Uterus (tissue), 4 donors: ENCODE data around the gene CHRM1. TPM values are rescaled to one million over a fixed set of nuclear protein-coding genes. Genes with fewer than 3 reads are reported as not detected.

Experiments
- DNase-seq, 2 donors: peaks; one replicate each; pipeline ENCODE4 v3.0.0-alpha.2; 2019 to 2020
- H3K27ac ChIP-seq, 2 donors: fragments of 200-600 bp; sonication (generic); 1 replicate in 1 of 2; 2 replicates in 1 of 2; pipeline ENCODE4 v1.5.1; 2016 to 2018
- H3K27me3 ChIP-seq, 2 donors: fragments of 200-600 bp; sonication (generic); one replicate each; pipeline ENCODE4 v1.5.1; 2018 to 2019; ENCODE audit warnings: control low read depth in 1 of 2
- H3K36me3 ChIP-seq, 2 donors: fragments of 200-600 bp; sonication (generic); one replicate each; pipeline ENCODE4 v1.5.1; 2019; ENCODE audit warnings: control low read depth in 1 of 2
- H3K4me1 ChIP-seq, 2 donors: fragments of 200-600 bp; sonication (generic); one replicate each; pipeline ENCODE4 v1.5.1; 2018 to 2019; ENCODE audit warnings: control low read depth in 1 of 2
- H3K4me3 ChIP-seq, 2 donors: fragments of 200-600 bp; sonication (generic); 1 replicate in 1 of 2; 2 replicates in 1 of 2; pipeline ENCODE4 v1.5.1; 2018 to 2019; ENCODE audit warnings: mild to moderate bottlenecking in 1 of 2
- H3K9me3 ChIP-seq, 2 donors: fragments of 200-600 bp; sonication (generic); one replicate each; pipeline ENCODE4 v1.5.1; 2019; ENCODE audit warnings: control low read depth in 1 of 2
- POLR2A ChIP-seq, 2 donors: fragments of 450-650 bp; IDR thresholded peaks; one replicate each; pipeline ENCODE4 v1.6.1; 2016; ENCODE audit warnings: antibody characterized with exemption in 2 of 2, mild to moderate bottlenecking in 1 of 2, moderate library complexity in 1 of 2
- intact Hi-C: fragments of 100-400 bp; cut with DNase I; formaldehyde crosslinking; loops from one replicate; pipeline ENCODE4 v1.15.1; 2023; ENCODE audit warnings: low total_unique reads
- total RNA-seq, 4 donors: library from RNA; depleted of rRNA in 3 of 4; stranded (reverse); fragments of >200 nt in 3 of 4; gene quantifications; one replicate each; pipeline versions ENCODE4 v1.1.0 to v1.2.4, GENCODE V29; 2014 to 2023
- TF ChIP-seq, protein P1 (sequence below), 4 experiments: fragments of 200-600 bp in 2 of 4; fragments of 450-650 bp in 2 of 4; sonication (generic) in 2 of 4; IDR thresholded peaks; one replicate each; pipeline ENCODE4 v1.5.1; 2016 to 2019; ENCODE audit warnings: antibody characterized with exemption in 4 of 4, mild to moderate bottlenecking in 2 of 4, moderate library complexity in 1 of 4
- donor health status: DM: yes; HTN: yes; CAD: no.

CHRM1 gene
- total RNA-seq, 4 donors from 2014 or later = 1.3 TPM; not detected in 3

DNA sequence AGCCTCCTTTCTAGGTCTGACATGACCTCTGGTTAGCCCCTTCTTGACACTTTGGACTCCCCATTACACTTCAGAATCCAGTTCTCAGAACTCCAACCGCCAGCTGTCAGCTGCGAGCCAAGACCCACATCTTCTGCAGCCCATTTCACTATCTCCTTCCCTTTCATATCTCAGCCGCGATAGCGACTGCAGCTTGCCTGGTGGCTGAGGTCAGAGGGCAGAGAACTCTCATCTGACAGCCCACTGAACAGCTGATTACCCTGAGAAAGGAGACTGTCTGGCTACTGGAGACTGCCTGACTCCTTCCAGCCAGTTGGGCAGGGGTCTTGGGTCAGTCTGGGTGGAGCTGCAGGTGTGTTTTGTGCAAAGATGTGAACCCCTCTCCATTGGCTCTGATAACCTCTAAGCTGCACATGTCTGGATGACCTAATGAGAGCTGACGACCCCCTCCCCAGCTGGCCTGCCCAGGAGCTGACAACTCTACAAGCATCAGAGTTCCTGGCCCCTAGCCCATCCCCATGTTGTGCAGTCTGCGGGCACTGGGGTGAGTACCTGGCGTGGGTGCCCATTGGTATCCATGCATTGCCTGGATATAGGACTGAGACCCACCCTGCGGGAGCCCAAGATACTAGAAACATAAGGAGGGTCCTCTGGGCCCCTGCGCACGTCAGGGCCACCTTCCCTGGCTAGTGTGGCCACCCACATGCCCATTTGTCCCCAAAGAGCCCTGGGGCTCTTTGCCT lies 1.1 kb downstream of the CHRM1 start:
- Histone ChIP-seq H3K4me1 (peaks cover 0 to 4% of the 10 kb centered on the region in 2 donors), H3K9me3 (no peaks in the 10 kb centered on the region), H3K4me3 (no peak overlapping the region), H3K27me3 (peaks cover 12 to 13% of the 10 kb centered on the region in 2 donors), H3K36me3 (no peaks in the 10 kb centered on the region), H3K27ac (no peak overlapping the region)
- DNase-seq = no peak
- intact Hi-C loops = no loop called here
- TF ChIP-seq, protein P1, sequence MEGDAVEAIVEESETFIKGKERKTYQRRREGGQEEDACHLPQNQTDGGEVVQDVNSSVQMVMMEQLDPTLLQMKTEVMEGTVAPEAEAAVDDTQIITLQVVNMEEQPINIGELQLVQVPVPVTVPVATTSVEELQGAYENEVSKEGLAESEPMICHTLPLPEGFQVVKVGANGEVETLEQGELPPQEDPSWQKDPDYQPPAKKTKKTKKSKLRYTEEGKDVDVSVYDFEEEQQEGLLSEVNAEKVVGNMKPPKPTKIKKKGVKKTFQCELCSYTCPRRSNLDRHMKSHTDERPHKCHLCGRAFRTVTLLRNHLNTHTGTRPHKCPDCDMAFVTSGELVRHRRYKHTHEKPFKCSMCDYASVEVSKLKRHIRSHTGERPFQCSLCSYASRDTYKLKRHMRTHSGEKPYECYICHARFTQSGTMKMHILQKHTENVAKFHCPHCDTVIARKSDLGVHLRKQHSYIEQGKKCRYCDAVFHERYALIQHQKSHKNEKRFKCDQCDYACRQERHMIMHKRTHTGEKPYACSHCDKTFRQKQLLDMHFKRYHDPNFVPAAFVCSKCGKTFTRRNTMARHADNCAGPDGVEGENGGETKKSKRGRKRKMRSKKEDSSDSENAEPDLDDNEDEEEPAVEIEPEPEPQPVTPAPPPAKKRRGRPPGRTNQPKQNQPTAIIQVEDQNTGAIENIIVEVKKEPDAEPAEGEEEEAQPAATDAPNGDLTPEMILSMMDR (IDR thresholded peaks at IDR 0.05) = no peak
- no peak for TF ChIP-seq POLR2A (IDR thresholded peaks at IDR 0.05)

DNA sequence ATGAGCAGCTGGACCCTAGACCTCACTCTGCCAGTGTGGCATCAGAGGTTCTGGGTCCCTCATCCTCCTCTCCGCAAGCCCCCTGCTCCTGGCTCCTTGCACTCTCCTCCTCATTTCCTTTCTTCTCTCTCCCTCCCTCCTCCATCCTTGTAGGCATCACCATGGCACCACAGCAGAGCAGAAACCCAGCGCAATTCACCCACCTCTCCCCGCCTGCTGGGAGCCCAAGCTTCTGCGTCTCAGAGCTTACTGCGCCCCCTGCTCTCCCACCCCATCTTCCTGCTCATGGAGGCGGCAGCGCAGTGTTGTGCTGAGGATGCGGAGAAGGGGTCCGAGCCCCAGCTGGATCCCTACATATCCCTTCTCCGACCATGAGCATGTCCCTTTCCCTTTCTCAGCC lies 1.7 kb downstream of the CHRM1 start:
- Histone ChIP-seq H3K27ac (no peak overlapping the region), H3K36me3 (no peaks in the 10 kb centered on the region), H3K27me3 (peaks cover 12 to 13% of the 10 kb centered on the region in 2 donors), H3K4me1 (peaks cover 0 to 4% of the 10 kb centered on the region in 2 donors), H3K4me3 (no peak overlapping the region), H3K9me3 (no peaks in the 10 kb centered on the region)
- intact Hi-C loops = no loop called here
- TF ChIP-seq POLR2A (IDR thresholded peaks at IDR 0.05) = no peak
- TF ChIP-seq, protein P1 (IDR thresholded peaks at IDR 0.05) = no peak
- DNase-seq = no peak

DNA sequence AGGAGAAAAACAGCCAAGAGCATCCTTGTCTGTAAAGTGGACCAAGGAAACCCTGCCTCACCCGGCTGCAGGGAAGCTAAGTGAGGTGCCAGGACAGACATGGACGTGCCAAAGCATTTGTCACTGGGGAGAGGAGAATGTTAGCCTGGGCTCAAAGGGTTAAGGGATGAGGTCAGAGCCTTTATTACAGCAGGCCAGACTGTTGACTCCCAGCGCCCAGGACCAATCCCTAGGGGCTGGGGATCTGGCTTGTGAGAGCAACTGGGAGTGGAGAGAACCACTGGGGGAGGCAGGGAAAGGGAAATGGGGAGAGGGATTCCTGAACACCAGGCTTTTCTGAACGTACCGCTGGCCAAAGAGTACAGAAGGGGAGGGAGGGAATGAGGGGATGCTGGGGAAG lies 2.6 kb downstream of the CHRM1 start:
- intact Hi-C loops = no loop called here
- TF ChIP-seq, protein P1 (IDR thresholded peaks at IDR 0.05) = no peak
- no peak for TF ChIP-seq POLR2A (IDR thresholded peaks at IDR 0.05)
- no peak for DNase-seq

DNA sequence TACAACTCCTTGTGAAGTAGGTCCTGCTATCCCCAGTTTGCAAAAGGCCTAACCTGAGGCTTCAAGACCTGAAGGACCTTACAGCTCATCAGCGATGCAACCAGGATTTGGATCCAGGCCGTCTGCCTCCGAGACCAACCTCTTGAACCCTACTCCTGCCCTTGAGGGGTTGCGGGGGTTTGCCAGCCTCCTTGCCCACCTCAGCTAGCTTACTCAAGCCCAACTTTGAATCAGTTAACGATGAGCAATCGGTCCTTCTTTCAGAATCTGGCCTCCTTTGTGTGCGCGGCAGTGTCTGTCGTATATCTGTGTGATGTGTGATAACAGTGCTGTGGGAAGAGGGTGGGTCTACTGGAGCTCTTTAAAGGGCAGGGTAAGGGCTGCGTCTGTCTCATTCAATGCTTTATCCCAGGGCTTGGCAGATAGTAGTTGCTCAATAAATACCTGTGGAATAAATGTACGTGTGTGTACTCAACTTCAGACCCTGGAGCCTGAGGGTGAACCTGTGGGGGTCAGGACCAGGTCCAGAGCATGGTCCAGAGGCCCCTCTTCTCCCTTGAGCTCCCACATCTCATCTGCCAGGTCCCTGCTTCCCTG lies 3.2 kb downstream of the CHRM1 start:
- Histone ChIP-seq H3K4me1 (no peaks in the 10 kb centered on the region), H3K36me3 (no peaks in the 10 kb centered on the region), H3K27me3 (peaks cover 0 to under 1% of the 10 kb centered on the region in 2 donors), H3K9me3 (no peaks in the 10 kb centered on the region), H3K27ac (no peak overlapping the region), H3K4me3 (no peak overlapping the region)
- no peak for TF ChIP-seq POLR2A (IDR thresholded peaks at IDR 0.05)
- TF ChIP-seq, protein P1 (IDR thresholded peaks at IDR 0.05) = no peak
- intact Hi-C loops = no loop called here
- no peak for DNase-seq

More for the DNA sequence above, 2.6 kb downstream of the CHRM1 start:
- Histone ChIP-seq H3K9me3 (no peaks in the 10 kb centered on the region), H3K27ac (no peak overlapping the region), H3K4me1 (peaks cover 0 to 3% of the 10 kb centered on the region in 2 donors), H3K36me3 (no peaks in the 10 kb centered on the region), H3K4me3 (no peak overlapping the region), H3K27me3 (peaks cover 3 to 6% of the 10 kb centered on the region in 2 donors)

DNA sequence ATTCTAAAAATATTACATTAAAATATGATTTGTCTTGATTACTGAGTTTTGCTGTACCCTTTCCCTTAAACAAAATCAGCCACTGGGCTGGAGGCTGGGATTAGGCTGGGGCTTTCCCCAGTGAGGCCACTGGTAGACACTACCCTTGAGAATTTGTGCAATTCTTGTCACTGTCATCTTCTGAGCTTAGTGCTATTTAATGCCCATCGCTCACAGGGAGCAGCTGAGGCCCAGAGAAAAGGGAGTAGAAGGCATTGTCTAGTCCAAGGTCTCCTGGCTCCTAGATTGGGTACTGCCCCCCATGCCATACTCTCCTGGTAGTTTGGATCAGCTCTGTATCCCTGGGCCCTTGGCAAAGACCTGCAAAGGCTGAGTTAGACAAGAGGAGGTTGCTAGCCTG lies 6.7 kb downstream of the CHRM1 start:
- no peaks in the 10 kb centered on the region for H3K27me3 ChIP-seq
- no peak overlapping the region for H3K4me3 ChIP-seq
- intact Hi-C loops = no loop called here
- H3K27ac ChIP-seq = no peak overlapping the region
- no peaks in the 10 kb centered on the region for H3K4me1 ChIP-seq
- no peaks in the 10 kb centered on the region for H3K36me3 ChIP-seq
- TF ChIP-seq, protein P1 (IDR thresholded peaks at IDR 0.05) = no peak
- no peak for TF ChIP-seq POLR2A (IDR thresholded peaks at IDR 0.05)
- DNase-seq = no peak
- H3K9me3 ChIP-seq = no peaks in the 10 kb centered on the region
